GM21619 (cell line): ENCODE data around the gene GALNT9.
"Not testable (repeated sequence)": the region's sequence is repeated elsewhere in the genome, so short reads cannot be mapped to it uniquely, and the experiment has no call there.

Experiments used
- ATAC-seq: cut with Tn5 transposase; IDR thresholded peaks from one replicate; pipeline ENCODE4 v1.9.1; 2021; ENCODE audit not compliant: unreplicated experiment

GALNT9 gene

GRCh38 chr12:132238488-132238854, 90.9 kb downstream of the GALNT9 start:
- ATAC-seq = no peak

DNA sequence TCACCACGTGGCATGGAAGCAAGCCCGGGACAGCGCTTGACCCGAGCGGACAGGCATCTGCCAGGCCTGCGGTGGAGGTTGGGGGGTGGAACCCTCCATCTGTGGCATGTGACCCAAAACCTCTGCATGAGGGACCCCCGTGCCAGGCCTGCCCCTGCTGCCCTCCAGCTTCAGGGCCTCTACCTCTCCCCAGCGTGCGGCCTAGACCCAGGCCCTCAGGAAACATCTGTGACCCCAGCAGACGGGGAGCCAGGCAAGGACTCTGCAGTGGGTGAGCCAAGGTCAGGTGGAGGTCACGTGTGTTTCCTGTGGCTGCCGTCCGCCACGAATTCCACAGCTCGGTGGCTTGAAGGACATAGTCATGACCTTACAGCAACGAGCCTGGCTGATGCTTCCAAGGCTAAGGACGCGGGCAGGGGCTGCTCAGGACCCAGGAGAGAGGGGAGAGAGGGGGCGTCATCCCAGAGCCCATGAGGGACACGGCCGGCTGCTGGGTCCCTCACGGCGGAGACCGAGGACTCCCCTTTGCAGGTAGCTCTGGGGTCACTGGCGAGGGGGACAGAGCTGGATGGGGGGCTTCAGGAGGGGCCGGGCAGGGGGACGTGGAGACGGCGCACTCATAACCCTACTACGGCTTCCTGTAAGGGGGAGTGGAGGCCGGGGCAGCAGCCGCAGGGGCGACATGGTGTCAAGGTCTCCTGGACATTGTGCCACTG, 91.5 kb downstream of the GALNT9 start:
- no peak for ATAC-seq

DNA sequence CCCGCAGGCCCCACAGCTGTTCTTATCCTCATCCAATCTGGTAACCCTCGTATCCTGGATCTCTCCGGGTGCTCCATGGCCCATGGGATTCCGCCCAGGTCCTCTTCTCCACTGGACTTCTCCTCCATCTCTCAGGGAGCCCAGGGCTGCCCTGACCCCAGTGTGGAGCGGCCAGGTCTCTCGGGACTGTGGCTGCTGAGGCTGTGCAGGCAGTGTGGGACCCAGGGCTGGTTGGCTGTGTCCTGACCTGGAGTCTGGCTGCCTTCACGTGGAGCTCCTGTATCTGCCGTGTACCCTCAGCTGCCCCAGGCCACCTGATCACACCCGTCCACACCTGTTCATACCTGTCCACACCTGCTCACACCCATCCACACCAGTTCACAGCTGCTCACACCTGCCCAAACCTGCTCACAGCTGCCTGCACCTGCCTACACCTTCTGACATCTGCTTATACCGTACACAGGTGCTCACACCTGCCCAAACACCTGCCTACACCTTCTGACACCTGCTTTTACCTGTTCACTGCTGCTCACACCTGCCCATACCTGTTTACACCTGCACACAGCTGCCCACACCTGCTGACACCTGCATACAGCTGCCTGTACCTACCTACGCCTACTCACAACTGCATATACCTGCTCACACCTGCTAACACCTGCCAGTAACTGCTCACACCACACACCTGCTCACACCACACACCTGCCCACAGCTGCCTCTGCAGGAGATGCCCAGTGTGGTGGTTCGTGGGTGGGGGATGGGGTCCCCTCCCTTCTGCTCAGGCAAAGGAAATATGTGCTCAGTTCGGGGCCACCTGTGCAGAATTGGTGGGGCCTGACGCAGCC, 92.2 kb downstream of the GALNT9 start:
- no peak for ATAC-seq

DNA sequence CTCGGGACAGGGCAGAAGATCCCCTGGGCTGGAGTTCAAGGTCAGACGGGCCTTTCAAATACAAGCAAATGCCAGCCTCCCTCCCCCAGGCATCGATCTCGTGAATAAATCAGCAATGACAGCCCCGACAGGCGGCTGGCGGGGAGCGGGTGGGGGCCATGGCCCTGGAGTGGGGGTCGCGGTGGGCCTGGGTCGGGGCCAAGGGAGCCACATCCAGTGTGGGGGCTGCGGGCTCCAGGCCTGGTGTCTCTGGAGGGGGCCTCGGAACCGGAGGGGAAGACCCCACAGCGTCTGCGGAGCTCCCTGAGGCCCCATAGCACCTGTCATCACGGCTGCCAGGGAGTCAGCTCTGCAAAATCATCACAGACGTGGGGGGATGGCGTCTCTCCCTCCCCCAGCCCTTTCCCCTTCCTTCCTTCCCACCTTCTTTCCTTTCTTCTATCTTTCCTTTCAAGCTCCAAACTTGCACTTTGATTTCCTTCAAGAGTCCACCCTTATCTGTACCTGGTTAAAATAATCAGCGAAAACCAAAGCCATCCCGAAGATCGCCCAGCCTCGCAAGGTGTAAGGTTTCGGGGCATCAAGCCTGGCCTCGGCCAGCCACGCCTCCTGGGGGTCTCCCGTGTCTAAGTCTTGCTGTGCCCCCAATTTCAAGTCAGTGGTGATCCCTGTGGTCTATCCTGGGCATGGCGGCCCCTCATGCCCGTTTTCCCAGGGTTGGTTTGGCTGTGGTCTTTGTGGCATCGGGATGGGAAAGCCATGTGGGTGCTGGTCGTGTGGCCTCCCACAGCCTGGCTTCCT, 93.1 kb downstream of the GALNT9 start:
- no peak for ATAC-seq

DNA sequence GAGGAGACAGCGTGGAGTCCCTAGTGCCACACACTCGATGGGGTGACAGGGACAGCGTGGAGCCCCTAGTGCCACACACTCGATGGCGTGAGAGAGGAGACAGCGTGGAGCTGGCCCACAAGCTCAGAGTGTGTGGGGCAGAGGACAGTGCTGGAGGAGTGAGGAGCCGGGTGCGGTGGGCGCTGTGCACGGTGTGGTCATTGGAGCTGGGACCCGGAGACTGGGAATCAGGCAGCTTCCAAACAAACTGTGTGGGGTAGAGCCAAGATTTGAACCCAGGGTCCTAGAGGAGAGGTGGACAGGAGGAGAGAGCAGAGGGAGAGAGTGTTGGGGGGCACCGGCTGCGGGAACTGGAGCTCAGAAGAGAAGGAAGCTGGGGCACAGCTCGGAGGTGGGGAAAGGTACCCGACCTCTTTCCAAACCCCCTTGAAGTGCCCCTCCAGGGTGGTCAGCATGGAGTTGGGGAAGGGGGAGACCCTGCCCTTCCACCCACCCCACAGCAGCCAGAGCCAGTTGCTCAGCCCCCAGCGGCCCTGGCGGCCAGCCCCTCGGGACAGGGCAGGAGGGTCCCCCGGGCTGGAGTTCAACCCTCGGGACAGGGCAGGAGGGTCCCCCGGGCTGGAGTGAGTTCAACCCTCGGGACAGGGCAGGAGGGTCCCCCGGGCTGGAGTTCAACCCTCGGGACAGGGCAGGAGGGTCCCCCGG, 94.1 kb downstream of the GALNT9 start:
- ATAC-seq = no peak

DNA sequence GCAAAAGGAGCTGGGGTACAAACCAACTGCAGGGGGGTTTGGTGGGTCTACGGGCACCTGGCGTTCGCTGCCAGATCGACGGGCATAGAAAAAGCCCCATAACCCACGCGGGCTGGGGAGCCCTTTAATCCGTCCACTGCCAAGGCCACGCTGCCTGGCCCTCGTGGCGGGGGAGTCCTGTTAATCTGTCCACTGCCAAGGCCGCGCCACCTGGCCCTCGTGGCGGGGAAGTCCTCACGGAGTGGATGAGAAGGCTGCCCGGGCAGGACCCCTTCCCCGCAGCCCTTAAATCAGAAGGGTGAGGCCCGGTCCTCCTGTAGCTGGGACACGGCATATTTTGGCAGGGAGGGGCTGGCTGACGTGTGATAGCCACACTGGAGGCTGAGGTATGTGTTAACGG, 99.0 kb downstream of the GALNT9 start:
- no peak for ATAC-seq

DNA sequence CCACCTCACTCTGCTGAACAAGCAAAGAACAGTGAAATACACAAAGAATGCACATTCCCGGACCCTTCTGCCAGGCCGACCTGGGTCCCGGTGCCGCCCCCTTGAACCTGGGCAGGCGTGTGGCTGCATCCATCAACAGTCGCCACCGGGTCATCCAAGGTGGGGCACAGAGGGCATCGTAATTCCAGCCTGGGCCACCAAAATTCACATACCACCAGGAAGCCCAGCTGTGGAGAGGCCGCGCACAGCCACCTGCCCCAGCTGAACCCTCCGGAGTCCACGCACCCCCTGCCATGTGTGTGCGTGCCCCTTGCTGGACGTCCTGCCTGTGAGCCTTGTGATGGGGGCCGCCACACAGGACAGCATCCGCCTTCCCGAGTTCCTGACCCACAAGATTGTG, 99.5 kb downstream of the GALNT9 start:
- no peak for ATAC-seq

GRCh38 chr12:132229193-132229760, 100.1 kb downstream of the GALNT9 start:
- ATAC-seq = no peak

GRCh38 chr12:132228476-132229192, 100.8 kb downstream of the GALNT9 start:
- no peak for ATAC-seq

DNA sequence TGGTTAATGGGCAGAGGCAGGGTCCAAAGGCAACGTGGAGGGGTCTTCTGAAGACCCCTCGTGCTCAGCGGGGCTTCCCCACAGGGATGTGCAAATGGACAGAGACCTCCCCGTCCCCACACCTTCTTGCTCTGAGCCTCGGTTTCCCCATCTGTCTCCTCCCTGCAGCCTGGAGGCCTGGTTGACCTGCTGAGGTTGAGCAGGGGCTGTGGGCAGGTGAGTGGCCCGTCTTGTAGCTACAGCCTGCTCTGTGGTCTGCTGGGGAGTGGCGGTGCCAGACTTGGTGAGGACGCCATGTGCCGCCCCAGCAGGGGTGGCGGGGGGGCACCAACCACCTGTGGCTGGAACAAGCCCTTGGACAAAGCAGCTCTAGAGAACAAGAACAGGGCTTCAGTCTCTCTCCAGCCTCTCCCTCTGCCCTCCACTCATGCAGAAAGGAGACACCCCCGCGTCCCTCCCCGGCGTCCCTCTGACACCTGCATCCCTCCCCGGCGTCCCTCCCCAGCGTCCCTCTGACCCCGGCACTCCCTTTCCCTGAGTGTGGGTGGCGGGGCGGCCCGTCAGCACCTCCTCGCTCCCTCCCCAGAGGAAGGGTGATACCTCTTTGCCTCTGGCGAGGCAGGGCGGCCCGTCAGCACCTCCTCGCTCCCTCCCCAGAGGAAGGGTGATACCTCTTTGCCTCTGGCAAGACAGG, 101.5 kb downstream of the GALNT9 start:
- ATAC-seq = no peak

DNA sequence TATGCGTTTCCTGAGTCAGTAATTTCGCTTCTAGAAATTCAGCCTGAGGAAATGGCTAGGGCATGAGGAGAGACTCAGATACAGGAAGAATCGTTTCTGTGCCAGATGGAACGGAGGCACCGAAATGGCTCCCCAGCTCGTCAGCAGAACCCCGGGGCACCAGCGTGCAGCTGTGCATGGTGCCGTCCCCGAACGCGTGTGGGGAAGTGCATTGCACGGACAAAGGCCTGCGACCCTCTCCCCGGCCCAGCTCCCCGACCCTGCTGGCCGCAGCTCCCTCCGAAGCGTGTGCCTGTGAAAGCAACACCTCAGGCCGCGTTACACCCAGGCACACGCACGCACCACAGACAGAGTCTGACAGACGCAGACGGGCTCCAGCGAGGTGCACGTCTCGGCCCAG, 102.3 kb downstream of the GALNT9 start:
- ATAC-seq = no peak

GRCh38 chr12:132226604-132227003, 102.8 kb downstream of the GALNT9 start:
- ATAC-seq = no peak

DNA sequence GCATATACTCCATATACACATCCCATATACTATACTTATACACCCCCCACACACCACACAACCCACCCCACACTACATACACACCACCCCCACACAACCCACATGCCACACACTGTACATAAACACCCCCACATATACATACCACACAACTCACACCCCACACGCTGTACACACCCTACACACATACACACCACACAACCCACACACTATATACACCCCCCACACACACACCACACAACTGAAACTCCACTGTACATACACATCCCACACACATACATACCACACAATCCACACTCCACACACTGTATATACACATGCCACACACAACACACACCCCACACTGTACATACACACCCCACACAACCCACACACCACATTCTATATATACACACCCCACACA, 104.2 kb downstream of the GALNT9 start:
- ATAC-seq = no peak

DNA sequence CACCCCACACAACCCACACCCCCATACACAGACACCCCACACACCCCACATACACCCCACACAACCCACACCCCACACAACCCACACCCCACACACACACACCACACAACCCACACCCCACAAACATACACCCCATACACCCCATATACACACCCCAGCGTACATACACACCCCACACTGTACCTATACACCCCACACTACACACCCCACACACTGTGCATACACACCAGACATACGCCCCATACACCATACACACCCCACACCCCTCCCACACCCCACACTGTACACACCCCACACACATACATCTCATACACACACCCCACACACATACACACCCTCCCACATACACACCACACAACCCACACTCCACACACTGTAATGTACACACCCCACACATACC, 104.9 kb downstream of the GALNT9 start:
- no peak for ATAC-seq

- no peak for ATAC-seq
Observed at GRCh38 chr12:132222808-132223173, 106.6 kb downstream of the GALNT9 start.

- no peak for ATAC-seq
Observed at GRCh38 chr12:132222096-132222807, 107.1 kb downstream of the GALNT9 start.

DNA sequence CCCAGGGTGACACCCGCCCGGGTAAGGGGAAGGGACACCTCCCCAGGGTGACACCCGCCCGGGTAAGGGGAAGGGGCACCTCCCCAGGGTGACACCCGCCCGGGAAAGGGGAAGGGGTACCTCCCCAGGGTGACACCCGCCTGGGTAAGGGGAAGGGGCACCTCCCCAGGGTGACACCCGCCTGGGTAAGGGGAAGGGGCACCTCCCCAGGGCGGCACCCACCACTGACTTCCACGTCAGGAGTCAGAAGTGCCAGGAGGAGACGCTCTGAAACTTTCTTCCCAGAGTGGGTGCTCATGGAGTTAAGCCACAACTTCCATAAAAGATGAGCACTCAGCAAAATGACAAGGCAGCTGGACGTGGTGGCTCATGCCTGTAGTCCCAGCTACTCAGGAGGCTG, 109.6 kb downstream of the GALNT9 start:
- not testable (repeated sequence) for ATAC-seq

- no peak for ATAC-seq
Observed at GRCh38 chr12:132219323-132219722, 110.1 kb downstream of the GALNT9 start.

DNA sequence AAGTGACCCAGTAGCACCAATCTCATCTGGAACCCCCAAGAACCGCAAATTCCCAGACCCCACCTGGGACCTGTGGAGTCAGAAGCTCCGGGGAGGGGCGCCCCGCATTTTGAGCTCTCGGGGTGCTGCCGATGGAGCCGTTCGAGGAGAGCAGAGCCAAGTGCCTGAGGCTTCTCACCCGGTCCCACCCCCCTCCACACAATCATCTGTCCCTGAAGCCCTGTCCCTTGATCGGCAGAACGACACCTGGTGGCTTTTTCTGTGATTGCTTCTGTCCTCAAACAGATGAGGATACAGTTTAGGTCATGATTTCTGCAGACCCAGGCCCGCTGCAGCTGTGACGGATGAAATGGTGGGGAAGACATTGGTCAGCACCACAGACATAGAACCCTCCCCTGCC, 110.5 kb downstream of the GALNT9 start:
- no peak for ATAC-seq
